ENCODE data around the gene AMH. TPM values are rescaled to one million over a fixed set of nuclear protein-coding genes. Genes with fewer than 3 reads are reported as not detected.
"Not testable (repeated sequence)": the region's sequence is repeated elsewhere in the genome, so short reads cannot be mapped to it uniquely, and the experiment has no call there.

The AMH gene
- total RNA-seq, 2 donors from 2014 or later: 2.8 to 3.5 TPM

GRCh38 chr19:2281265-2282061 lies 32.3 kb downstream of the AMH start:
- H3K4me1 Mint-ChIP-seq (ENCODE audit: low read depth in 2 of 2): peaks cover 11 to 22% of the 10 kb centered on the region in 2 donors
- H3K4me3 Mint-ChIP-seq: peak overlapping the region; percentile 76
- H3K27me3 Mint-ChIP-seq, H3K9me3 Mint-ChIP-seq, H3K36me3 Mint-ChIP-seq: not testable (repeated sequence)
- H3K27ac Mint-ChIP-seq: peak overlapping the region; percentile 66 to 92
- DNase-seq (ENCODE audit: low spot score) (peak; percentile 59), ATAC-seq (peak; percentile 44 to 60)

GRCh38 chr19:2282062-2282861 lies 33.1 kb downstream of the AMH start, which contains the start of gene PEAK3:
Gene PEAK3 (minus strand): TSS chr19:2282175. CDS start chr19:2280931, 1,244 bp downstream.
- no peaks in the 10 kb centered on the region for H3K9me3 Mint-ChIP-seq
- H3K27ac Mint-ChIP-seq: peak within 1 kb of the TSS; percentile 66 to 92
- H3K27me3 Mint-ChIP-seq: no peaks in the 10 kb centered on the region
- H3K4me1 Mint-ChIP-seq (ENCODE audit: low read depth in 2 of 2): peaks cover 11 to 18% of the 10 kb centered on the region in 2 donors
- no peaks in the 10 kb centered on the region for H3K36me3 Mint-ChIP-seq
- peak; percentile 86 to 87 for ATAC-seq
- H3K4me3 Mint-ChIP-seq: peak within 1 kb of the TSS; percentile 76
- peak; percentile 91 for DNase-seq (ENCODE audit: low spot score)

GRCh38 chr19:2282862-2283237 lies 33.7 kb downstream of the AMH start:
- Mint-ChIP-seq H3K36me3 (no peaks in the 10 kb centered on the region), H3K27ac (peak overlapping the region; percentile 66 to 92), H3K9me3 (no peaks in the 10 kb centered on the region), H3K27me3 (no peaks in the 10 kb centered on the region), H3K4me3 (peak overlapping the region; percentile 76), H3K4me1 (ENCODE audit: low read depth in 2 of 2) (peaks cover 12 to 16% of the 10 kb centered on the region in 2 donors)
- ATAC-seq (no peak), DNase-seq (ENCODE audit: low spot score) (no peak)

GRCh38 chr19:2283835-2284507 lies 34.8 kb downstream of the AMH start:
- ATAC-seq (no peak), DNase-seq (ENCODE audit: low spot score) (no peak)
- peaks cover 0 to 3% of the 10 kb centered on the region in 2 donors for H3K27me3 Mint-ChIP-seq
- no peak overlapping the region for H3K27ac Mint-ChIP-seq
- peaks cover 23% of the 10 kb centered on the region in 2 donors for H3K4me1 Mint-ChIP-seq (ENCODE audit: low read depth in 2 of 2)
- H3K36me3 Mint-ChIP-seq: no peaks in the 10 kb centered on the region
- H3K9me3 Mint-ChIP-seq: no peaks in the 10 kb centered on the region
- no peak overlapping the region for H3K4me3 Mint-ChIP-seq

GRCh38 chr19:2286402-2287140 lies 37.4 kb downstream of the AMH start:
- peaks cover 0 to 3% of the 10 kb centered on the region in 2 donors for H3K27me3 Mint-ChIP-seq
- H3K4me1 Mint-ChIP-seq (ENCODE audit: low read depth in 2 of 2): peaks cover 32 to 33% of the 10 kb centered on the region in 2 donors
- H3K27ac Mint-ChIP-seq: no peak overlapping the region
- H3K36me3 Mint-ChIP-seq: no peaks in the 10 kb centered on the region
- ATAC-seq (no peak), DNase-seq (ENCODE audit: low spot score) (no peak)
- no peaks in the 10 kb centered on the region for H3K9me3 Mint-ChIP-seq
- H3K4me3 Mint-ChIP-seq: no peak overlapping the region

- H3K36me3 Mint-ChIP-seq: no peaks in the 10 kb centered on the region
- ATAC-seq: no peak
- H3K27ac Mint-ChIP-seq: peak overlapping the region; percentile 86 to 92
- peaks cover 0 to 3% of the 10 kb centered on the region in 2 donors for H3K27me3 Mint-ChIP-seq
- H3K9me3 Mint-ChIP-seq: no peaks in the 10 kb centered on the region
- DNase-seq (ENCODE audit: low spot score): no peak
- H3K4me3 Mint-ChIP-seq: no peak overlapping the region
- H3K4me1 Mint-ChIP-seq (ENCODE audit: low read depth in 2 of 2): peaks cover 23 to 25% of the 10 kb centered on the region in 2 donors
Observed at GRCh38 chr19:2287585-2288337, 38.6 kb downstream of the AMH start.

- no peaks in the 10 kb centered on the region for H3K9me3 Mint-ChIP-seq
- no peak for DNase-seq (ENCODE audit: low spot score)
- no peak for ATAC-seq
- peaks cover 0 to 3% of the 10 kb centered on the region in 2 donors for H3K27me3 Mint-ChIP-seq
- H3K4me3 Mint-ChIP-seq: peak overlapping the region; percentile 91
- no peaks in the 10 kb centered on the region for H3K36me3 Mint-ChIP-seq
- H3K27ac Mint-ChIP-seq: peak overlapping the region; percentile 86 to 92
- H3K4me1 Mint-ChIP-seq (ENCODE audit: low read depth in 2 of 2): peaks cover 21 to 25% of the 10 kb centered on the region in 2 donors
Observed at GRCh38 chr19:2288338-2288817, 39.3 kb downstream of the AMH start.

- peaks cover 21 to 28% of the 10 kb centered on the region in 2 donors for H3K4me1 Mint-ChIP-seq (ENCODE audit: low read depth in 2 of 2)
- peak overlapping the region; percentile 86 to 92 for H3K27ac Mint-ChIP-seq
Observed at GRCh38 chr19:2288818-2289713, 39.9 kb downstream of the AMH start.

GRCh38 chr19:2289714-2290435 lies 40.8 kb downstream of the AMH start:
- ATAC-seq (peak; percentile 79), DNase-seq (ENCODE audit: low spot score) (peak; percentile 79)
- Mint-ChIP-seq H3K4me1 (ENCODE audit: low read depth in 2 of 2) (peaks cover 21 to 31% of the 10 kb centered on the region in 2 donors), H3K4me3 (peak overlapping the region; percentile 91), H3K9me3 (no peaks in the 10 kb centered on the region), H3K27me3 (peaks cover 0 to 3% of the 10 kb centered on the region in 2 donors), H3K27ac (peak overlapping the region; percentile 86 to 92), H3K36me3 (no peaks in the 10 kb centered on the region)

More at GRCh38 chr19:2288818-2289713, 39.9 kb downstream of the AMH start:
- no peaks in the 10 kb centered on the region for H3K36me3 Mint-ChIP-seq
- H3K27me3 Mint-ChIP-seq: peaks cover 0 to 3% of the 10 kb centered on the region in 2 donors
- peak overlapping the region; percentile 91 for H3K4me3 Mint-ChIP-seq
- no peak for DNase-seq (ENCODE audit: low spot score)
- H3K9me3 Mint-ChIP-seq: no peaks in the 10 kb centered on the region
- ATAC-seq: peak; percentile 29 to 34

GRCh38 chr19:2290441-2291184 lies 41.5 kb downstream of the AMH start:
- DNase-seq (ENCODE audit: low spot score) (no peak), ATAC-seq (peak; percentile 37 to 51)
- H3K27ac Mint-ChIP-seq: no peak overlapping the region
- H3K36me3 Mint-ChIP-seq: no peaks in the 10 kb centered on the region
- H3K4me1 Mint-ChIP-seq (ENCODE audit: low read depth in 2 of 2): peaks cover 21 to 29% of the 10 kb centered on the region in 2 donors
- H3K27me3 Mint-ChIP-seq: peaks cover 0 to 3% of the 10 kb centered on the region in 2 donors
- no peaks in the 10 kb centered on the region for H3K9me3 Mint-ChIP-seq
- peak overlapping the region; percentile 67 for H3K4me3 Mint-ChIP-seq

All from natural killer cell treated with Interleukin-12 subunit alpha and Interleukin-12 subunit beta and Interleukin-15 and Interleukin-18, amount 100 ng/mL, for 72 hours (primary cell).